Stimulated activated CD8-positive, alpha-beta memory T cell treated with anti-CD3 and anti-CD28 coated beads, Interleukin-7, amount 100 ng/mL, for 48 hours (primary cell): ENCODE results near the gene GRIN1.

Experiments used
- DNase-seq, 2 donors: peaks; one replicate each; pipeline ENCODE4 v3.0.0-alpha.2; 2020; ENCODE audit warnings: low read depth in 1 of 2; ENCODE audit errors: extremely low read depth in 1 of 2

The GRIN1 gene

GRCh38 chr9:137161558-137162486, 22.9 kb downstream of the GRIN1 start:
- DNase-seq = no peak

GRCh38 chr9:137162505-137163364, 23.8 kb downstream of the GRIN1 start:
- DNase-seq = no peak

- no peak for DNase-seq
Observed at GRCh38 chr9:137163365-137163715, 24.4 kb downstream of the GRIN1 start.

GRCh38 chr9:137163805-137164204, 24.9 kb downstream of the GRIN1 start:
- DNase-seq = no peak

GRCh38 chr9:137164370-137165249, 25.7 kb downstream of the GRIN1 start:
- DNase-seq = no peak

GRCh38 chr9:137165250-137165836, 26.4 kb downstream of the GRIN1 start:
- no peak for DNase-seq

- no peak for DNase-seq
Observed at GRCh38 chr9:137166380-137167229, 27.7 kb downstream of the GRIN1 start.

GRCh38 chr9:137167277-137167746, 28.4 kb downstream of the GRIN1 start:
- no peak for DNase-seq

- no peak for DNase-seq
Observed at GRCh38 chr9:137167747-137168572, 29.0 kb downstream of the GRIN1 start.

- no peak for DNase-seq
Observed at GRCh38 chr9:137168573-137168903, 29.6 kb downstream of the GRIN1 start.

- DNase-seq = no peak
Observed at GRCh38 chr9:137168904-137169856, 30.2 kb downstream of the GRIN1 start.

- DNase-seq = no peak
Observed at GRCh38 chr9:137169896-137170358, 31.0 kb downstream of the GRIN1 start, which contains the start of gene LRRC26. TSS of gene LRRC26 (minus strand) at chr9:137170051. CDS start at chr9:137169943, 108 bp downstream.

GRCh38 chr9:137170486-137171148, 31.7 kb downstream of the GRIN1 start:
- no peak for DNase-seq

- no peak for DNase-seq
Observed at GRCh38 chr9:137171149-137171900, 32.4 kb downstream of the GRIN1 start.

- no peak for DNase-seq
Observed at GRCh38 chr9:137172901-137173795, 34.2 kb downstream of the GRIN1 start.
